ENCODE measurements around the gene S100A14.

DNA sequence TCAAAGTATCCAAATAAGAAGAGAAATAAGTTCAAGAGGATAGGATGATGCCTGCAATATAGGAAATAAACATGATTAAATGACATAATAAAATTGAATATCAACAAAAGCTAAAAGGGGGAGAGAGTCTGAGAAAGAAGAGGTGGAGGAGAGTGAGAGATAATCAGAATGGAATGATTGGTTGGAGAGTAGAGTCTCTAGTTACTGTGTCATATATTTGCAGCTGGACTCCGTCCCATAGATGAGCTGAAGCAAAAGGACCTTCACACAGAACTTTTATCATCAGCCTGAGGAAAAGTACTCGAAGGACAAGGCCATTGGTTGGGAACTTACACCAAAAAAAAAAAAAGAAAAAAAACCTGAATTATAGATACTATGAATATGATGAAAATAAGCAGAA, 27.6 kb downstream of the S100A14 start:
- no peak for TF ChIP-seq EP300 (IDR thresholded peaks at IDR 0.05; ENCODE audit: low read length)
- no peak for TF ChIP-seq RAD21 (CRISPR knock-in tag; conservative IDR thresholded peaks at IDR 0.05 in 1 of 2, IDR thresholded peaks at IDR 0.05 in 1 of 2)
- no peak for TF ChIP-seq POLR2AphosphoS2 (IDR thresholded peaks at IDR 0.05; ENCODE audit: low read length)
- TF ChIP-seq RNF2 (IDR thresholded peaks at IDR 0.05), result no peak
- TF ChIP-seq NR2C2 (CRISPR knock-in tag; IDR thresholded peaks at IDR 0.05), result no peak
- TF ChIP-seq NR2C2 (tag; IDR thresholded peaks at IDR 0.05), result no peak
- TF ChIP-seq ESRRA (IDR thresholded peaks at IDR 0.05; ENCODE audit: borderline replicate concordance, low read depth), result no peak
- no peak for TF ChIP-seq BCL6 (CRISPR knock-in tag; IDR thresholded peaks at IDR 0.05)

All from K562 (cell line).